ENCODE data around the gene SHC2. TPM values are rescaled to one million over a fixed set of nuclear protein-coding genes. Genes with fewer than 3 reads are reported as not detected.

The SHC2 gene
- total and polyA plus RNA-seq, 2 donors (not counting 3 experiments of a cell fraction or from before 2014, with no cell fraction given): 7.5 to 11.8 TPM

- intact Hi-C loops (cut with micrococcal nuclease): no loop called here
- BruUV-seq (replicated peaks): no TSS peak
- TF ChIP-seq GATA2 (IDR thresholded peaks at IDR 0.05; ENCODE audit: insufficient read depth, insufficient read length, low read depth, low read length) (no peak), JUN (IDR thresholded peaks at IDR 0.05; ENCODE audit: borderline replicate concordance, insufficient read depth, insufficient read length, low read depth) (no peak), POLR2A (IDR thresholded peaks at IDR 0.05; ENCODE audit: low read depth, low read length) (no peak), POLR2AphosphoS5 (IDR thresholded peaks at IDR 0.05; ENCODE audit: insufficient read depth, low read depth, low read length) (no peak)
These were observed 13.8 kb downstream of the SHC2 start for GRCh38 chr19:447064-447426.

GRCh38 chr19:444677-445210, 16.1 kb downstream of the SHC2 start:
- no peaks in the 10 kb centered on the region for H3K36me3 ChIP-seq (ENCODE audit: control insufficient read depth in 2 of 2, extremely low read depth in 1 of 2, insufficient read depth in 2 of 2, low read length in 2 of 2)
- no peak for DNase-seq (ENCODE audit: low read depth, low spot score)
- no peak overlapping the region for H2AFZ ChIP-seq (ENCODE audit: low read depth, low read length)
- no peaks in the 10 kb centered on the region for H3K4me1 ChIP-seq (ENCODE audit: control insufficient read depth, extremely low read depth, insufficient read depth, low read length)
- no peak for TF ChIP-seq JUN (IDR thresholded peaks at IDR 0.05; ENCODE audit: borderline replicate concordance, insufficient read depth, insufficient read length, low read depth)
- no peak for TF ChIP-seq POLR2A (IDR thresholded peaks at IDR 0.05; ENCODE audit: low read depth, low read length)
- TF ChIP-seq EZH2 (IDR thresholded peaks at IDR 0.05; ENCODE audit: borderline replicate concordance, low read depth, low read length, severe bottlenecking): no peak
- TF ChIP-seq CTCF (IDR thresholded peaks at IDR 0.05; ENCODE audit: extremely low read depth in 1 of 2, insufficient read depth in 1 of 2, low read depth in 1 of 2, low read length in 2 of 2): no peak
- TF ChIP-seq GATA2 (IDR thresholded peaks at IDR 0.05; ENCODE audit: insufficient read depth, insufficient read length, low read depth, low read length): no peak
- TF ChIP-seq POLR2AphosphoS5 (IDR thresholded peaks at IDR 0.05; ENCODE audit: insufficient read depth, low read depth, low read length): no peak
- no peak for TF ChIP-seq FOS (IDR thresholded peaks at IDR 0.05; ENCODE audit: borderline replicate concordance, insufficient read depth, low read length)
- no peak for TF ChIP-seq MYC (IDR thresholded peaks at IDR 0.05; ENCODE audit: low read depth, low read length)
- no peaks in the 10 kb centered on the region for H4K20me1 ChIP-seq (replicated peaks; ENCODE audit: control insufficient read depth, extremely low read depth, insufficient read depth, low read length)
- ChIA-PET CTCF (no interaction called here), POLR2A (no interaction called here)
- H3K9me3 ChIP-seq (replicated peaks; ENCODE audit: control insufficient read depth, insufficient read depth, low read length): no peaks in the 10 kb centered on the region
- no peak overlapping the region for H3K4me2 ChIP-seq (ENCODE audit: insufficient read depth, low read length)
- dilution Hi-C loops (cut with MboI; ENCODE audit: extremely low pct_ligation_motif_present, low sequenced_read_pairs): no loop called here
- H3K4me3 ChIP-seq (replicated peaks in 1 of 3; ENCODE audit: insufficient read depth in 1 of 3, low read depth in 1 of 3, low read length in 3 of 3): no peak overlapping the region
- no peaks in the 10 kb centered on the region for H3K79me2 ChIP-seq (ENCODE audit: control insufficient read depth, insufficient read depth, low read length)
- H3K27me3 ChIP-seq (ENCODE audit: control insufficient read depth in 2 of 2, insufficient read depth in 2 of 2, low read length in 2 of 2): no peaks in the 10 kb centered on the region
- no peaks in the 10 kb centered on the region for H3K9me1 ChIP-seq (replicated peaks; ENCODE audit: control insufficient read depth, extremely low read depth, insufficient read depth, low read length)
- FAIRE-seq: no peak
- intact Hi-C loops (cut with micrococcal nuclease): no loop called here
- H3K9ac ChIP-seq (replicated peaks; ENCODE audit: extremely low read depth, insufficient read depth, low read length): no peak overlapping the region
- BruUV-seq (replicated peaks): no TSS peak
- H3K27ac ChIP-seq (ENCODE audit: insufficient read depth, low read depth, low read length): no peak overlapping the region

More at GRCh38 chr19:447064-447426, 13.8 kb downstream of the SHC2 start:
- POLR2A ChIA-PET: no interaction called here
- FAIRE-seq (no peak), DNase-seq (ENCODE audit: low read depth, low spot score) (no peak)
- H3K4me3 ChIP-seq (replicated peaks in 1 of 3; ENCODE audit: insufficient read depth in 1 of 3, low read depth in 1 of 3, low read length in 3 of 3): no peak overlapping the region
- H4K20me1 ChIP-seq (replicated peaks; ENCODE audit: control insufficient read depth, extremely low read depth, insufficient read depth, low read length): no peaks in the 10 kb centered on the region
- dilution Hi-C loops (cut with MboI; ENCODE audit: extremely low pct_ligation_motif_present, low sequenced_read_pairs): no loop called here
- no peak overlapping the region for H2AFZ ChIP-seq (ENCODE audit: low read depth, low read length)
- H3K4me2 ChIP-seq (ENCODE audit: insufficient read depth, low read length): no peak overlapping the region
- no peaks in the 10 kb centered on the region for H3K36me3 ChIP-seq (ENCODE audit: control insufficient read depth in 2 of 2, extremely low read depth in 1 of 2, insufficient read depth in 2 of 2, low read length in 2 of 2)
- no peaks in the 10 kb centered on the region for H3K9me1 ChIP-seq (replicated peaks; ENCODE audit: control insufficient read depth, extremely low read depth, insufficient read depth, low read length)
- H3K4me1 ChIP-seq (ENCODE audit: control insufficient read depth, extremely low read depth, insufficient read depth, low read length): no peaks in the 10 kb centered on the region
- H3K27me3 ChIP-seq (ENCODE audit: control insufficient read depth in 2 of 2, insufficient read depth in 2 of 2, low read length in 2 of 2): no peaks in the 10 kb centered on the region
- H3K9ac ChIP-seq (replicated peaks; ENCODE audit: extremely low read depth, insufficient read depth, low read length): no peak overlapping the region
- CTCF ChIA-PET: no interaction called here
- H3K9me3 ChIP-seq (replicated peaks; ENCODE audit: control insufficient read depth, insufficient read depth, low read length): no peaks in the 10 kb centered on the region
- H3K27ac ChIP-seq (ENCODE audit: insufficient read depth, low read depth, low read length): no peak overlapping the region
- H3K79me2 ChIP-seq (ENCODE audit: control insufficient read depth, insufficient read depth, low read length): no peaks in the 10 kb centered on the region

All from endothelial cell of umbilical vein (primary cell).